T-helper 9 cell (primary cell): ENCODE data around the gene STK32A.
A peak's percentile ranks its signal among the peaks of the same experiment; 100 is the strongest.
"Not testable (repeated sequence)": the region's sequence is repeated elsewhere in the genome, so short reads cannot be mapped to it uniquely, and the experiment has no call there.

Source experiments
- DNase-seq: peaks from one replicate; pipeline ENCODE4 v3.0.0-alpha.2; 2020
- total RNA-seq, 2 donors: gene quantifications; one replicate each; lab custom pipeline; 2026; lab: John Stamatoyannopoulos, UW

Gene STK32A
- total RNA-seq: 0 reads per million in 2 donors

GRCh38 chr5:147234825-147235635, at the start of gene STK32A:
TSS of gene STK32A (plus strand) at chr5:147235026. CDS start at chr5:147239635, 4,609 bp downstream.
- DNase-seq: no peak

- no peak for DNase-seq
Observed at GRCh38 chr5:147187099-147187540, 47.7 kb upstream of the STK32A start.

- peak; percentile 3 for DNase-seq
Observed at GRCh38 chr5:147188200-147189108, 46.4 kb upstream of the STK32A start.

- no peak for DNase-seq
Observed at GRCh38 chr5:147189109-147189424, 45.8 kb upstream of the STK32A start.

GRCh38 chr5:147190331-147190730, 44.5 kb upstream of the STK32A start:
- DNase-seq: no peak

GRCh38 chr5:147193123-147193522, 41.7 kb upstream of the STK32A start:
- no peak for DNase-seq

GRCh38 chr5:147200004-147200403, 34.8 kb upstream of the STK32A start:
- no peak for DNase-seq

GRCh38 chr5:147203213-147203612, 31.6 kb upstream of the STK32A start:
- DNase-seq: no peak

- no peak for DNase-seq
Observed at GRCh38 chr5:147204576-147204975, 30.2 kb upstream of the STK32A start.

- DNase-seq: no peak
Observed at GRCh38 chr5:147208134-147208533, 26.7 kb upstream of the STK32A start.

GRCh38 chr5:147216552-147217154, 18.2 kb upstream of the STK32A start:
- DNase-seq: no peak

GRCh38 chr5:147223343-147223742, 11.5 kb upstream of the STK32A start:
- DNase-seq: no peak

GRCh38 chr5:147223948-147224791, 10.7 kb upstream of the STK32A start:
- DNase-seq: no peak

GRCh38 chr5:147225938-147226337, 8.9 kb upstream of the STK32A start:
- no peak for DNase-seq

GRCh38 chr5:147226512-147226911, 8.3 kb upstream of the STK32A start:
- DNase-seq: no peak

- no peak for DNase-seq
Observed at GRCh38 chr5:147234239-147234824, 494 bp upstream of the STK32A start.

- DNase-seq: no peak
Observed at GRCh38 chr5:147240266-147240985, 5.6 kb downstream of the STK32A start.

- DNase-seq: not testable (repeated sequence)
Observed at GRCh38 chr5:147243238-147243637, 8.4 kb downstream of the STK32A start.

GRCh38 chr5:147245381-147246165, 10.7 kb downstream of the STK32A start:
- DNase-seq: no peak

- no peak for DNase-seq
Observed at GRCh38 chr5:147248561-147248960, 13.7 kb downstream of the STK32A start.
